ENCODE data around the gene MYO9B.
"Not testable (repeated sequence)": the region's sequence is repeated elsewhere in the genome, so short reads cannot be mapped to it uniquely, and the experiment has no call there.

The MYO9B gene

GRCh38 chr19:17088552-17088951 lies 13.0 kb downstream of the MYO9B start:
- H3K4me3 ChIP-seq (replicated peaks; ENCODE audit: low read depth, low read length), result no peak overlapping the region
- DNase-seq (ENCODE audit: low read depth), result no peak
- no peak for TF ChIP-seq CTCF (IDR thresholded peaks at IDR 0.05; ENCODE audit: low read length, missing control alignments)

GRCh38 chr19:17090583-17090982 lies 15.0 kb downstream of the MYO9B start:
- no peak overlapping the region for H3K4me3 ChIP-seq (replicated peaks; ENCODE audit: low read depth, low read length)
- DNase-seq (ENCODE audit: low read depth), result peak; percentile 79
- TF ChIP-seq CTCF (IDR thresholded peaks at IDR 0.05; ENCODE audit: low read length, missing control alignments), result no peak

GRCh38 chr19:17091758-17092333 lies 16.3 kb downstream of the MYO9B start:
- TF ChIP-seq CTCF (IDR thresholded peaks at IDR 0.05; ENCODE audit: low read length, missing control alignments), result no peak
- no peak overlapping the region for H3K4me3 ChIP-seq (replicated peaks; ENCODE audit: low read depth, low read length)
- DNase-seq (ENCODE audit: low read depth), result no peak

GRCh38 chr19:17092696-17093095 lies 17.1 kb downstream of the MYO9B start:
- DNase-seq (ENCODE audit: low read depth), result no peak
- TF ChIP-seq CTCF (IDR thresholded peaks at IDR 0.05; ENCODE audit: low read length, missing control alignments), result no peak
- no peak overlapping the region for H3K4me3 ChIP-seq (replicated peaks; ENCODE audit: low read depth, low read length)

GRCh38 chr19:17094694-17095093 lies 19.1 kb downstream of the MYO9B start:
- DNase-seq (ENCODE audit: low read depth); H3K4me3 ChIP-seq (replicated peaks; ENCODE audit: low read depth, low read length): not testable (repeated sequence)

GRCh38 chr19:17095141-17095919 lies 19.8 kb downstream of the MYO9B start:
- TF ChIP-seq CTCF (IDR thresholded peaks at IDR 0.05; ENCODE audit: low read length, missing control alignments), result no peak
- H3K4me3 ChIP-seq (replicated peaks; ENCODE audit: low read depth, low read length), result no peak overlapping the region
- DNase-seq (ENCODE audit: low read depth), result peak; percentile 98

- no peak for TF ChIP-seq CTCF (IDR thresholded peaks at IDR 0.05; ENCODE audit: low read length, missing control alignments)
- peak; percentile 58 for DNase-seq (ENCODE audit: low read depth)
- no peak overlapping the region for H3K4me3 ChIP-seq (replicated peaks; ENCODE audit: low read depth, low read length)
These were observed 22.1 kb downstream of the MYO9B start for GRCh38 chr19:17097593-17098126.

Measured in fibroblast of pulmonary artery (primary cell).